ENCODE data around the gene MEIS1. TPM values are rescaled to one million over a fixed set of nuclear protein-coding genes. Genes with fewer than 3 reads are reported as not detected.

Gene MEIS1
- total RNA-seq, 2 donors from 2014 or later: 1.8 to 2.3 TPM

- Histone ChIP-seq H3K9ac (ENCODE audit: extremely low read depth, low read length, poor library complexity, severe bottlenecking) (no peak overlapping the region), H3K4me3 (ENCODE audit: low read length) (no peak overlapping the region), H3K4me1 (ENCODE audit: control insufficient read depth, insufficient read depth, low read length) (peaks cover 10% of the 10 kb centered on the region), H3K36me3 (ENCODE audit: control insufficient read depth, insufficient read depth, low read length) (no peaks in the 10 kb centered on the region), H3K9me3 (ENCODE audit: control insufficient read depth, low read length) (no peaks in the 10 kb centered on the region), H3K27me3 (ENCODE audit: control insufficient read depth, insufficient read depth, low read length, poor library complexity, severe bottlenecking) (no peaks in the 10 kb centered on the region), H3K27ac (ENCODE audit: low read depth, low read length) (no peak overlapping the region)
- Mint-ChIP-seq H3K4me1 (peaks cover 20% of the 10 kb centered on the region), H3K27me3 (ENCODE audit: insufficient read depth) (peaks cover 15% of the 10 kb centered on the region), H3K27ac (no peak overlapping the region), H3K36me3 (ENCODE audit: low read depth) (no peaks in the 10 kb centered on the region), H3K4me3 (no peak overlapping the region), H3K9me3 (no peaks in the 10 kb centered on the region)
- no peak for TF ChIP-seq CTCF (conservative IDR thresholded peaks at IDR 0.05)
- DNase-seq: no peak
Observed at GRCh38 chr2:66545258-66545657, 110.3 kb downstream of the MEIS1 start.

- TF ChIP-seq CTCF (conservative IDR thresholded peaks at IDR 0.05): no peak
- H3K27me3 Mint-ChIP-seq (ENCODE audit: insufficient read depth): peaks cover 12% of the 10 kb centered on the region
- H3K27ac ChIP-seq (ENCODE audit: low read depth, low read length): no peak overlapping the region
- H3K27me3 ChIP-seq (ENCODE audit: control insufficient read depth, insufficient read depth, low read length, poor library complexity, severe bottlenecking): no peaks in the 10 kb centered on the region
- no peak for DNase-seq
- no peaks in the 10 kb centered on the region for H3K36me3 ChIP-seq (ENCODE audit: control insufficient read depth, insufficient read depth, low read length)
- WGBS, 2 experiments (ENCODE audit: insufficient coverage in 1 of 2, insufficient read length in 1 of 2): 86% methylated on average over 2 of the region's 2 CpGs; no CpG with 5 or more reads in 1 of the 2 experiments
- no peaks in the 10 kb centered on the region for H3K9me3 Mint-ChIP-seq
- no peak overlapping the region for H3K4me3 ChIP-seq (ENCODE audit: low read length)
- no peak overlapping the region for H3K9ac ChIP-seq (ENCODE audit: extremely low read depth, low read length, poor library complexity, severe bottlenecking)
- H3K4me3 Mint-ChIP-seq: no peak overlapping the region
- H3K27ac Mint-ChIP-seq: no peak overlapping the region
- peaks cover 10% of the 10 kb centered on the region for H3K4me1 ChIP-seq (ENCODE audit: control insufficient read depth, insufficient read depth, low read length)
- no peaks in the 10 kb centered on the region for H3K36me3 Mint-ChIP-seq (ENCODE audit: low read depth)
- peaks cover 20% of the 10 kb centered on the region for H3K4me1 Mint-ChIP-seq
- H3K9me3 ChIP-seq (ENCODE audit: control insufficient read depth, low read length): no peaks in the 10 kb centered on the region
Observed at GRCh38 chr2:66547118-66547517, 112.2 kb downstream of the MEIS1 start.

GRCh38 chr2:66547887-66548286 lies 113.0 kb downstream of the MEIS1 start:
- 79 to 100% methylated on average over 1 to 2 of the region's 2 CpGs for WGBS, 2 experiments (ENCODE audit: insufficient coverage in 1 of 2, insufficient read length in 1 of 2)
- DNase-seq: no peak
- no peak overlapping the region for H3K4me3 ChIP-seq (ENCODE audit: low read length)
- peaks cover 15% of the 10 kb centered on the region for H3K4me1 Mint-ChIP-seq
- peaks cover 7% of the 10 kb centered on the region for H3K27me3 Mint-ChIP-seq (ENCODE audit: insufficient read depth)
- TF ChIP-seq CTCF (conservative IDR thresholded peaks at IDR 0.05): no peak
- no peak overlapping the region for H3K27ac ChIP-seq (ENCODE audit: low read depth, low read length)
- no peaks in the 10 kb centered on the region for H3K27me3 ChIP-seq (ENCODE audit: control insufficient read depth, insufficient read depth, low read length, poor library complexity, severe bottlenecking)
- no peak overlapping the region for H3K27ac Mint-ChIP-seq
- no peak overlapping the region for H3K4me3 Mint-ChIP-seq
- H3K9me3 ChIP-seq (ENCODE audit: control insufficient read depth, low read length): no peaks in the 10 kb centered on the region
- H3K9ac ChIP-seq (ENCODE audit: extremely low read depth, low read length, poor library complexity, severe bottlenecking): no peak overlapping the region
- no peaks in the 10 kb centered on the region for H3K36me3 Mint-ChIP-seq (ENCODE audit: low read depth)
- no peaks in the 10 kb centered on the region for H3K9me3 Mint-ChIP-seq
- H3K36me3 ChIP-seq (ENCODE audit: control insufficient read depth, insufficient read depth, low read length): no peaks in the 10 kb centered on the region
- H3K4me1 ChIP-seq (ENCODE audit: control insufficient read depth, insufficient read depth, low read length): peaks cover 10% of the 10 kb centered on the region

All from endodermal cell (in vitro differentiated cells).